COLO829 (cell line): ENCODE data around the gene BMP6.
A peak's percentile ranks its signal among the peaks of the same experiment; 100 is the strongest.
"Not testable (repeated sequence)": the region's sequence is repeated elsewhere in the genome, so short reads cannot be mapped to it uniquely, and the experiment has no call there.

ENCODE experiments used
- DNase-seq: peaks from one replicate; pipeline ENCODE4 v3.0.0; 2012; ENCODE audit warnings: low spot score

Gene BMP6

DNA sequence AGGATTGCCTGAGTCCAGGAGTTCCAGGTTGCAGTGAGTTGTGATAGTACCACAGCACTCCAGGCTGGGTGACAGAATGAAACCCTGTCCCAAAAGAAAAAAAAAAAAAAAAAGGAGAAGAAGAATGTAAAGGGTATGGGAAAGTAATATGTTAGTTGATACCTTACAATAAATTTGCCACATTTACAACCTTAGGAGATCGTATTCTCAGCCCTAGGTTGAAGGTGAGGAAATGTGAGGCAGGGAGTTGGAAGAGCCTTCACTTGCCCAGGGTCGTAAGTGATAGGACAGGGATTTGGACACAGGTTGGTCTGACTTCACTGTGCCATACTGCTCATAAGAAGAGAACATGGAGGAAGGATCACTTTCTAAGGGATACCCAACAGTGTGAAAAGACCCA, 68.6 kb downstream of the BMP6 start:
- DNase-seq: no peak

GRCh38 chr6:7797386-7797785, 71.5 kb downstream of the BMP6 start:
- DNase-seq: no peak

DNA sequence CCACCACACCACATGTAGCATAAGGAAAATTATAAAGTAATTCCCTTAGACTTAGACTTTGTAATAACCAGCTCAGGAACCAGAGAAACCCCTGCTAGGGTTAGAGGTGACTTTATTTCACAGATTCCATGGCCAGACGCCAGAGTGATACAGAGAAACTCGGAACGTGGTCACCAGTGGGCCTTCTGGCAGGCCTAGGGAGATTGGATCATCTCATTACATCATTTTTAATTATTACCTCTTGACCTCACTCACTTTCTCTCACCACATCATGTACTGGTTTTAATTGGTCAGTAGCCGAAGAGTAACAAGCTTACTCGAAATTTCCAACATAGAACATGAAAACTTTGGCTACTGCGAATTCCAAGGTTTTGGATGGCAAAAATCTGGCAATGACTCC, 72.9 kb downstream of the BMP6 start:
- no peak for DNase-seq

GRCh38 chr6:7802662-7803061, 76.8 kb downstream of the BMP6 start:
- no peak for DNase-seq

GRCh38 chr6:7803214-7803613, 77.3 kb downstream of the BMP6 start:
- no peak for DNase-seq

GRCh38 chr6:7805078-7805849, 79.4 kb downstream of the BMP6 start:
- no peak for DNase-seq

DNA sequence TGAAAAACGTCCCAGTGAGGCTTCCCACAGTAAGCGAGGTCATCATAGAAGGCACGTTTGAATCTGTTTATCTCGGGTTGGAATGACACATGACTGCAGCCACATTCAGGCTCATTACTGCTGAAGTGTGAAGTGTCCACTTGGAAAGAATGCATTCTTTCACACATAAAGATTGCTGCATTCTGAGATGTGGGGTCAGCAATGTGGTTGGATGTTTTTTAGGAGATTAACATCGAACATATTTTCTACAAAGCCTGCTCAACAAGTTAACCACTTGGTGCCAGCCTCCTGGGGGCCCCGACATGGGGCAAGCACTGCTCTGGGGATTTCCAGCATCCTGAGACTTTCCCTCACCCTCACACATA, 79.9 kb downstream of the BMP6 start:
- no peak for DNase-seq

- no peak for DNase-seq
These were observed 80.8 kb downstream of the BMP6 start for GRCh38 chr6:7806711-7807110.

GRCh38 chr6:7809346-7809745, 83.4 kb downstream of the BMP6 start:
- DNase-seq: no peak

GRCh38 chr6:7811441-7811840, 85.5 kb downstream of the BMP6 start:
- no peak for DNase-seq

- no peak for DNase-seq
These were observed 86.7 kb downstream of the BMP6 start for GRCh38 chr6:7812623-7813022.

DNA sequence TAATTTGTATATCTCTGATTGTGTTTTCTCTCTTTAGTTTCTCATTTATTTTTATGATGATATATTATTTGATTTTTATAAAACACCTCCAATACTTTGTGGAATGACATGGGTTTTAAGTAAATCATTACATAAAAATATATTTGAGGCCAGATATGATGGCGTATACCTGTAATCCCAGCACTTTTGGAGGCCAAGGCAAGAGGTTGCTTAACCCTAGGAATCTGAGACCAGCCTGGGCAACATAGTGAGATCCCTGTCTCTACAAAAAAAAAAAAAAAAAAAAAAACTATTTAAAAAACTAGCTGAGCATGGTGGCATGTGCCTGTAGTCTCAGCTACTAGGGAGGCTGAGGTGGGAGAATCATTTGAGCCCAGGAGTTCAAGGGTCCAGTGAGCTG, 87.3 kb downstream of the BMP6 start:
- DNase-seq: no peak

GRCh38 chr6:7813704-7814103, 87.8 kb downstream of the BMP6 start:
- no peak for DNase-seq

GRCh38 chr6:7815716-7816115, 89.8 kb downstream of the BMP6 start:
- DNase-seq: no peak

- not testable (repeated sequence) for DNase-seq
These were observed 91.3 kb downstream of the BMP6 start for GRCh38 chr6:7817184-7817583.

GRCh38 chr6:7818257-7819214, 92.6 kb downstream of the BMP6 start:
- DNase-seq: no peak

GRCh38 chr6:7819431-7820015, 93.6 kb downstream of the BMP6 start:
- DNase-seq: no peak

DNA sequence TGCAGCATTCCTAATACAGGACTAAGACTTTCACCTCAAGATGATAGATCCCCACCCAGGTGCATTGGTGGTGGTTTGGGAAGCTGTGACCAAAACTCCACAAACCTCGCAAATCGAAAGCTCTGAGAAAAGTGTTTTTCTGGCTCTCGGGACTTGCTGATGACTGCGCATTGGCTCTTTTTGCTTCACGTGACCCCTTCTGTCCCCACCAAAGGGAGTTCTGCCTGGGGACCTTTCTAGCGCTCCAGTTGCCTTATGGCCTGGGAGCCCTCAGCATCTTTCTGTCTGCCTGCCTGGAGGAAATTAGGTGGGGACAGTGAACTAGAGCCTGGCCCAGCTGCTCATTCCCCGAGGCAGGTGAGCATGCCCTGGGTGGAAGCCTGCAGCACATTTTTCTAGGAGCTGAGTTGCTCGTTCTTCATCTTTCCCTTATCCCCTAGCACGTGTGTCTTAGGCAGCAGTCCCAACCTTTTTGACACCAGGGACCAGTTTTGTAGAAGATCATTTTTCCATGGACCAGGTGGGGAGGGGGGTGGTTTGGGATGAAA, 94.5 kb downstream of the BMP6 start:
- DNase-seq: no peak

GRCh38 chr6:7821426-7821825, 95.5 kb downstream of the BMP6 start:
- no peak for DNase-seq

GRCh38 chr6:7823552-7823951, 97.7 kb downstream of the BMP6 start:
- DNase-seq: no peak

DNA sequence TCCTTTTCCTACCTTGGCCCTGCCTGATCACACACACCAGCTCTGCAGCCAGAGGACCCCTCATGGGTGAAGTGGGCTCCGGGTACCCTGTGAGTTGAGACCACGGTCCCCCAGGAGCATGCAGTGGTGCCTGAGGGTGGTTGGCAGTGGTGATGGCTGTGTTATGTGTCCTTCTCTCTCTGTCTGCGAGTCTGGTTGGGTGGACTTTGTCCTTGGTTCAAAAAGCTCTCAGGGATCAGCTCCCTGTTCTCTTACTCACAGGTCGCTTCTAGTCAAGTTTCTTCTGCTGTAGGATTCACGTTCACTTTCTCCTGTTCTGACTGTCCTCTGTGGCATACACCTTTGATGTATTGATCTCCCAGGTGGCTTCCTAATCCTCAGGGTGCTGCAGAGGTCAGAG, 100.1 kb downstream of the BMP6 start:
- no peak for DNase-seq

DNA sequence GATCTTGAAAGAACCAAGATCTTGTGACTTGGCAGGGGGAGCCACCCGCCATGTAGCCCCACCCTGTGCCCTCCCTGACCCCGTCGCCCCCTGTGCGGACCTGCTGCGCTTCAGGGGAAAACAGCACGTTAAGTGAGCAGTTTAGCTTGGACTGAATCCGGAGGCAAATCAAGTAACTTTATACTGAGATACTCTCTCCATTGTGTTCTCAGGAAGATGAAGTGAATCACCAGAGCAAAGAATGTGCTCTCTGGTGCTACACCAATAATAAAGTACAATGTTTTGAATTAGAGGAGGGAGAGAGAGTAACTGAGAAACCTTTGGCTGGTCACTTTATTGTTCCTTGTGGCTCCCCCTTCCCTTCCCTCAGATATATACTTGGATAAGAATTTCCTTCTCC, 101.2 kb downstream of the BMP6 start:
- peak; percentile 34 for DNase-seq

DNA sequence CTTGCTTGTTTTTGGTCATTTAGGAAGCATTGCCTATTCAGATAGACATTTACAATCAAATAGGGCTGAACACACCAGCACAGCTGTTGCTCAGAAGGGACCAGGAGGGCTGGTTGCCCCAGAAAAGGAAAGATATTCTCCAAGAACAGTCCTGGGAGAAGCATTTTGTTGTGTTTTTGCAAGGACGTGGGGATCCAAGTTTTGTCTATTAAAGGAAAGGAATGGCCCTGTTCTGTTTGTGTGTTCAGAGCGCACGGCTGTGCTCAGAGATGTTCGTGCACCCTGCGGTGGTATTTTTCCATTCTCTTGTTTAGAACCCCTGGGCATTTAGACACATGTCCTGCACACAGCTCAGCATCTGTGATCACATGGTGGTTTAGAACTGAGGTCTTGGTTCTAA, 102.2 kb downstream of the BMP6 start:
- no peak for DNase-seq
